ENCODE measurements around the gene MX1.

DNA sequence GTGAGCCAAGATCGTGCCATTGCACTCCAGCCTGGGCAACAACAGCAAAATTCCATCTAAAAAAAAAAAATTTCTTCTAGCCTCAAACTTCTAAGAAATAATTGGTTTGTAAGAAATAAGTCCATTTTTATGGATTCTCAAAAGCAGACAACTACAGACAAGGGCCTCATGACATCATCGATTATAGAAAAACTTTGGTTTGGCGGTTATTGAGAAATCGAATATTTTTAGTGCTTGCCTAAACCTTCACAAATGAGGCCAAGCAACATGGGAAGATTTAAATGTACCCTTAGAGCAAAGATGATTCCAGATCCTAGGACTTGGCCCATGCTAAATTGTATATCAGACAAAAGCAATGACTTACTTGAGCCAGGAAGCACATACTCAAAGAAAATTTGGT is 27.8 kb upstream of the MX1 start:
- no peak for TF ChIP-seq POLR2AphosphoS5 (IDR thresholded peaks at IDR 0.05; ENCODE audit: low read depth)
- no peak for TF ChIP-seq EZH2 (IDR thresholded peaks at IDR 0.05; ENCODE audit: low read depth, unreplicated experiment)
